HepG2 (cell line): ENCODE measurements around the gene TSPAN5.

Experiments used
- MEF2D ChIP-seq: sonication (generic); formaldehyde crosslinking; IDR thresholded peaks from 2 replicates; pipeline ENCODE4 v1.5.1; 2020; ENCODE audit warnings: mild to moderate bottlenecking, missing genetic modification reagents
- POLR2A ChIP-seq, 2 experiments: IDR thresholded peaks; 2 replicates each; pipeline ENCODE4 v1.6.1; 2011; ENCODE audit warnings: low read depth in 2 of 2, low read length in 2 of 2, mild to moderate bottlenecking in 1 of 2, moderate library complexity in 1 of 2; ENCODE audit not compliant: insufficient read depth in 1 of 2
- ZNF274 ChIP-seq: sonication (generic); formaldehyde crosslinking; IDR thresholded peaks from 2 replicates; pipeline ENCODE4 v1.5.1; 2020; ENCODE audit warnings: mild to moderate bottlenecking, missing genetic modification reagents
- TF ChIP-seq, protein P1 (sequence below): sonication (generic); formaldehyde crosslinking; IDR thresholded peaks from 2 replicates; pipeline ENCODE4 v1.4.0; 2020; ENCODE audit warnings: missing genetic modification reagents, borderline replicate concordance
- TF ChIP-seq, protein P2 (sequence below): sonication (generic); formaldehyde crosslinking; conservative IDR thresholded peaks from 2 replicates; pipeline ENCODE4 v1.8.0; 2022; ENCODE audit warnings: low read depth, missing genetic modification reagents

DNA sequence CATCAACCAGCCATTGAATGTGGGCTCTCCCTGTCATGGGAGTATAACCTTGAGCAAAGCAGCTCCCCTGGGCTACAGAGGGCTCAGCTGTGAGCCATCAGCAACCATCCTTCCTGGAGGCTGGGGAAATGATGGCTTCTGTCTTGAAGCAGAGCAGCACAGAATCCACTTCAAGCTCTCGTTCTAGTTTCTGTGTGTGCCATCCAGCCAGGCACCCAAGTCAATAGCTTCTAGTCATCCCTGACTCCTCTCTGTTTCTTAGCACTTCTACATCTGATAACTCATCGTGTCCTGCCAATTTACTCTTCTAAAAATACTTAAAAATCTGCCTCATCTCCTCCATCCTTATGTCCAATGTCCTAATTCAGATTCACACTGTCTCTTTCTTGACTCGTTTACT, 42.2 kb upstream of the TSPAN5 start:
- no peak for TF ChIP-seq MEF2D (CRISPR knock-in tag)
- TF ChIP-seq POLR2A (IDR thresholded peaks at IDR 0.05; ENCODE audit: insufficient read depth in 1 of 2, low read depth in 2 of 2, low read length in 2 of 2), result no peak
- TF ChIP-seq, protein P1, sequence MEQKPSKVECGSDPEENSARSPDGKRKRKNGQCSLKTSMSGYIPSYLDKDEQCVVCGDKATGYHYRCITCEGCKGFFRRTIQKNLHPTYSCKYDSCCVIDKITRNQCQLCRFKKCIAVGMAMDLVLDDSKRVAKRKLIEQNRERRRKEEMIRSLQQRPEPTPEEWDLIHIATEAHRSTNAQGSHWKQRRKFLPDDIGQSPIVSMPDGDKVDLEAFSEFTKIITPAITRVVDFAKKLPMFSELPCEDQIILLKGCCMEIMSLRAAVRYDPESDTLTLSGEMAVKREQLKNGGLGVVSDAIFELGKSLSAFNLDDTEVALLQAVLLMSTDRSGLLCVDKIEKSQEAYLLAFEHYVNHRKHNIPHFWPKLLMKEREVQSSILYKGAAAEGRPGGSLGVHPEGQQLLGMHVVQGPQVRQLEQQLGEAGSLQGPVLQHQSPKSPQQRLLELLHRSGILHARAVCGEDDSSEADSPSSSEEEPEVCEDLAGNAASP (CRISPR knock-in tag), result no peak
- TF ChIP-seq ZNF274 (CRISPR knock-in tag), result no peak
- TF ChIP-seq, protein P2, sequence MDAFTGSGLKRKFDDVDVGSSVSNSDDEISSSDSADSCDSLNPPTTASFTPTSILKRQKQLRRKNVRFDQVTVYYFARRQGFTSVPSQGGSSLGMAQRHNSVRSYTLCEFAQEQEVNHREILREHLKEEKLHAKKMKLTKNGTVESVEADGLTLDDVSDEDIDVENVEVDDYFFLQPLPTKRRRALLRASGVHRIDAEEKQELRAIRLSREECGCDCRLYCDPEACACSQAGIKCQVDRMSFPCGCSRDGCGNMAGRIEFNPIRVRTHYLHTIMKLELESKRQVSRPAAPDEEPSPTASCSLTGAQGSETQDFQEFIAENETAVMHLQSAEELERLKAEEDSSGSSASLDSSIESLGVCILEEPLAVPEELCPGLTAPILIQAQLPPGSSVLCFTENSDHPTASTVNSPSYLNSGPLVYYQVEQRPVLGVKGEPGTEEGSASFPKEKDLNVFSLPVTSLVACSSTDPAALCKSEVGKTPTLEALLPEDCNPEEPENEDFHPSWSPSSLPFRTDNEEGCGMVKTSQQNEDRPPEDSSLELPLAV, result no peak
